Measurements from ENCODE around the gene LHX5. TPM values are rescaled to one million over a fixed set of nuclear protein-coding genes. Genes with fewer than 3 reads are reported as not detected.

Gene LHX5
- total RNA-seq, 1 experiment from 2014 or later = 1.9 TPM

DNA sequence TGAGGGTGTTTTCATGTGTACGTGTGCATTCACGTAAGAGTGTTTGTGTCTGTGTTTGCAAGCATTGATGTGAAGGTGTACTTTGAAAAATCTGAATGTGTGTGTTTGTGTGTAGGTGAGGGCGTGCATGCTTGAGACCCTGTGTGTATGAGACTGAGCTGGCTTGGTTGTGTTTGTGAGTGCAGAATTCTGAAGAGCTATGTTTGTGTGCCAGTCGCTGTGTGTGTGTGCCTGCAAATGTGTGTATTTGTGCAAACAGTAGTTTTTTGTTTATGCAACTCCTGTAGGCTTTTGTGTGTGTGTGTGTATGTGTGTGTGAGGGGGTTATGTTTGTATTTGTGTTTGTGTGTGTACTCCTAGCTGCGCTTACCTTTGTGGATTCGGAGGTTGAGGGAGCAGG, 1.7 kb upstream of the LHX5 start:
- peak overlapping the region in 1 of 2 experiments; percentile 83; a peak in 3 of 5 replicates for H3K4me3 Mint-ChIP-seq

More for the DNA sequence above, 1.7 kb upstream of the LHX5 start:
- H3K14ac ChIP-seq (ENCODE audit: insufficient read depth, low read length) = no peak overlapping the region
- H3K79me2 ChIP-seq (ENCODE audit: insufficient read depth, low read length) = no peaks in the 10 kb centered on the region
- no peak overlapping the region for H2AFZ ChIP-seq (ENCODE audit: low read length)
- no peak overlapping the region for H2BK15ac ChIP-seq (ENCODE audit: low read depth, low read length)
- DNase-seq = no peak
- no peak overlapping the region for H2BK120ac ChIP-seq (ENCODE audit: low read depth, low read length, poor library complexity, severe bottlenecking)
- Mint-ChIP-seq H3K36me3 (ENCODE audit: insufficient read depth in 1 of 3, low read depth in 3 of 3) (peaks cover 0 to 14% (median 0%) of the 10 kb centered on the region in 3 experiments; a peak in 3 of 7 replicates), H3K27me3 (ENCODE audit: low read depth) (peaks cover 98% of the 10 kb centered on the region), H3K9me3 (peaks cover 0 to 7% of the 10 kb centered on the region in 2 experiments; a peak in 2 of 5 replicates), H3K27ac (no peak overlapping the region), H3K4me1 (peaks cover 65 to 77% of the 10 kb centered on the region in 2 experiments)
- H4K20me1 ChIP-seq (ENCODE audit: control insufficient read depth, insufficient read depth, insufficient read length) = no peaks in the 10 kb centered on the region
- no peak overlapping the region for H3T11ph ChIP-seq (ENCODE audit: low read length)
- H4K5ac ChIP-seq (ENCODE audit: insufficient read length, low read depth, low read length) = no peak overlapping the region
- no peak overlapping the region for H3K27ac ChIP-seq (ENCODE audit: insufficient read length, low read depth, low read length)
- H4K8ac ChIP-seq (replicated peaks; ENCODE audit: insufficient read length, low read depth, low read length) = no peak overlapping the region
- H3K9me3 ChIP-seq (ENCODE audit: control insufficient read depth, low read depth, low read length) = no peaks in the 10 kb centered on the region
- no peak overlapping the region for H3K4me2 ChIP-seq (ENCODE audit: insufficient read depth, insufficient read length, low read length)
- H2BK12ac ChIP-seq (ENCODE audit: insufficient read length, low read depth, low read length) = no peak overlapping the region
- TF ChIP-seq, protein P1, sequence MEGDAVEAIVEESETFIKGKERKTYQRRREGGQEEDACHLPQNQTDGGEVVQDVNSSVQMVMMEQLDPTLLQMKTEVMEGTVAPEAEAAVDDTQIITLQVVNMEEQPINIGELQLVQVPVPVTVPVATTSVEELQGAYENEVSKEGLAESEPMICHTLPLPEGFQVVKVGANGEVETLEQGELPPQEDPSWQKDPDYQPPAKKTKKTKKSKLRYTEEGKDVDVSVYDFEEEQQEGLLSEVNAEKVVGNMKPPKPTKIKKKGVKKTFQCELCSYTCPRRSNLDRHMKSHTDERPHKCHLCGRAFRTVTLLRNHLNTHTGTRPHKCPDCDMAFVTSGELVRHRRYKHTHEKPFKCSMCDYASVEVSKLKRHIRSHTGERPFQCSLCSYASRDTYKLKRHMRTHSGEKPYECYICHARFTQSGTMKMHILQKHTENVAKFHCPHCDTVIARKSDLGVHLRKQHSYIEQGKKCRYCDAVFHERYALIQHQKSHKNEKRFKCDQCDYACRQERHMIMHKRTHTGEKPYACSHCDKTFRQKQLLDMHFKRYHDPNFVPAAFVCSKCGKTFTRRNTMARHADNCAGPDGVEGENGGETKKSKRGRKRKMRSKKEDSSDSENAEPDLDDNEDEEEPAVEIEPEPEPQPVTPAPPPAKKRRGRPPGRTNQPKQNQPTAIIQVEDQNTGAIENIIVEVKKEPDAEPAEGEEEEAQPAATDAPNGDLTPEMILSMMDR (conservative IDR thresholded peaks at IDR 0.05) = no peak
- H2BK5ac ChIP-seq (ENCODE audit: insufficient read length, low read length) = no peak overlapping the region
- no peak overlapping the region for H2BK20ac ChIP-seq (ENCODE audit: low read depth, low read length, poor library complexity, severe bottlenecking)
- H2AK5ac ChIP-seq (ENCODE audit: insufficient read length, low read length) = no peak overlapping the region
- no peaks in the 10 kb centered on the region for H3K79me1 ChIP-seq (ENCODE audit: insufficient read depth, low read depth, low read length, poor library complexity, severe bottlenecking)
- no peak overlapping the region for H3K23ac ChIP-seq (ENCODE audit: insufficient read length, low read depth, low read length)
- H3K56ac ChIP-seq (ENCODE audit: insufficient read length, low read depth, low read length) = no peak overlapping the region
- no peak overlapping the region for H3K9ac ChIP-seq (ENCODE audit: extremely low read depth, insufficient read length, low read length)
- no peak overlapping the region for H4K91ac ChIP-seq (ENCODE audit: insufficient read length, low read depth, low read length)
- no peak overlapping the region for H3K18ac ChIP-seq (ENCODE audit: insufficient read length, low read depth, low read length)
- WGBS (ENCODE audit: extremely low coverage, insufficient read length, low lambda C conversion rate) = no CpG with 5 or more reads among the region's 6 CpGs
- H3K4ac ChIP-seq (ENCODE audit: low read depth, low read length) = no peak overlapping the region
- H3K4me1 ChIP-seq (ENCODE audit: insufficient read depth, low read length) = peaks cover 4% of the 10 kb centered on the region; the same call in 1 of the 2 replicates
- H3K27me3 ChIP-seq (ENCODE audit: insufficient read depth, low read length) = peaks cover 95% of the 10 kb centered on the region
- H3K23me2 ChIP-seq (ENCODE audit: insufficient read length, low read depth, low read length, poor library complexity, severe bottlenecking) = peaks cover 30% of the 10 kb centered on the region
